GM19351 (cell line): ENCODE measurements around the gene TRPV2.

Experiments
- ATAC-seq: cut with Tn5 transposase; IDR thresholded peaks from one replicate; pipeline ENCODE4 v1.9.1; 2021; ENCODE audit warnings: mild to moderate bottlenecking, moderate library complexity; ENCODE audit not compliant: unreplicated experiment

Gene TRPV2

GRCh38 chr17:16473044-16474011 lies 58.0 kb downstream of the TRPV2 start:
- ATAC-seq = no peak

- ATAC-seq = no peak
Measured at GRCh38 chr17:16474012-16474725, 58.8 kb downstream of the TRPV2 start.

- ATAC-seq = no peak
Measured at GRCh38 chr17:16475179-16475704, 59.9 kb downstream of the TRPV2 start.

- no peak for ATAC-seq
Measured at GRCh38 chr17:16477255-16477654, 61.9 kb downstream of the TRPV2 start.

GRCh38 chr17:16477666-16478065 lies 62.3 kb downstream of the TRPV2 start:
- ATAC-seq = no peak

DNA sequence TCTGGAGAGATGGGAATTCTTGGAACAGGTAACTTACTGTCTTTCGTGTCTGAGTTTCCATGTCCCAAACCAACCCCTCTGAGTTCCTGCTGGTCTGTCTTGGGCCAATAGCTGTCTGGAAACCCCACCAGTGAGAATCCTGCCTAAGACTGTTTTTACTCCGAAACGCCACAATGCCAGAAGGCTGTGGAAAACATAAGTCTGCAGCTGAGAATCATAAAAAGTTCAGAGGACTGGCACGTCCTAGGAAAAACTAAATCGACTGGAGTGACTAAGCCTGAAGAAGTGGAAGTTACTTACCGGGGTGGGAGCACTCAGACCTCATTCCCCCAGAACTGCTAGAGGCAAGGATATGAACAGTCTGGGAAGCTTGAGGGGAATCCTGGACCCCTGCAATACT lies 63.3 kb downstream of the TRPV2 start:
- no peak for ATAC-seq

GRCh38 chr17:16479264-16479663 lies 63.9 kb downstream of the TRPV2 start:
- ATAC-seq = no peak

- ATAC-seq = no peak
Measured at GRCh38 chr17:16480995-16481394, 65.6 kb downstream of the TRPV2 start.

DNA sequence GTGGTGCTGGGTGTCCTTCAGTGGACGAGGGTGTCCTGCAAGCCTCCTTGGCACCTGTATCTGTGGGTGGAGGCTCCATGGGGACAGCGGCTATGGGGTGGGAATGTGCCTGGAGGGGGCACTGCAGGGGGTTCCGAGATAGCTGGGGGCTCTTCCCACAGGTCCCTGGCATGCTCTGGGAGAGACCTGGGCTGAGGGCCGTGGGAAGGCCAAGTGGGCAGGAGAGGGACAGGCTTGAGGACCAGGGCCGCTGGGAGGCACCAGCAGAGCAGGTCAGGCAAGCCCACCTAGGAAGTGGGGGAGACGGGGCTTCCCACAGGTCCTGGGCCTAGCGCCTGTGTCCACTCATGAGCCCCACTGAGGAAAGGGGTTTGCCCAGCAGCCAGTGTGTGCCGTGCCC lies 66.9 kb downstream of the TRPV2 start:
- ATAC-seq = no peak

DNA sequence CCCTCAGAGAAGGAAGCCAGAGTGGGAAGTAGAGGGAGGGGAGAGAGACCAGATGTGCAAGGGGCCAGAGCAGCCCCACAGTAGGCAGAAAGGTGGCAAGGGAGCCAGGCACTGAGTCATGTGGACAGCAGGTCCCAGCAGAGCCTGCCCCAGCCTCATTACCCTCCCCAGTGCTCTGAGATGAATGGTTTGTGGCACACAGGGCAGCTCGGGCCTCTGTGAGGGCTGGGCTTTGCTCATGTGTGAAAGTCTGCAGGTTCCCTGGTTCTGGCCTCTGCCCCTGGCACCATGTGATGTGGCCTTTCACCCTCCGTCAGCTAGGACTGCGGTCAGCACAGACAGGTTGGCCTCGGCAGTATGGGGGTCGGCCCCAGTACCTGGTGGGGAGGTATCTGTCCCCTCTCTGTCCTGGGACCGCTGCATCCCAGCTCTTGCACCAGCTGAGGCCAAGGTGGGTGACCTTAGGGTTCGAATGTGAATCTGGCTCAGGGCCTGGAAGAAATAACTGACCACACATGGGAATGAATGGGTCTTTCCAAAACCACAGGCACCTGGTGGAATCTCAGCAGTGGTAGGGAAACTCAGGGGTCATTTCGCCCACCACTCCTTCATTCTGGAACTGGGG lies 67.8 kb downstream of the TRPV2 start:
- no peak for ATAC-seq

DNA sequence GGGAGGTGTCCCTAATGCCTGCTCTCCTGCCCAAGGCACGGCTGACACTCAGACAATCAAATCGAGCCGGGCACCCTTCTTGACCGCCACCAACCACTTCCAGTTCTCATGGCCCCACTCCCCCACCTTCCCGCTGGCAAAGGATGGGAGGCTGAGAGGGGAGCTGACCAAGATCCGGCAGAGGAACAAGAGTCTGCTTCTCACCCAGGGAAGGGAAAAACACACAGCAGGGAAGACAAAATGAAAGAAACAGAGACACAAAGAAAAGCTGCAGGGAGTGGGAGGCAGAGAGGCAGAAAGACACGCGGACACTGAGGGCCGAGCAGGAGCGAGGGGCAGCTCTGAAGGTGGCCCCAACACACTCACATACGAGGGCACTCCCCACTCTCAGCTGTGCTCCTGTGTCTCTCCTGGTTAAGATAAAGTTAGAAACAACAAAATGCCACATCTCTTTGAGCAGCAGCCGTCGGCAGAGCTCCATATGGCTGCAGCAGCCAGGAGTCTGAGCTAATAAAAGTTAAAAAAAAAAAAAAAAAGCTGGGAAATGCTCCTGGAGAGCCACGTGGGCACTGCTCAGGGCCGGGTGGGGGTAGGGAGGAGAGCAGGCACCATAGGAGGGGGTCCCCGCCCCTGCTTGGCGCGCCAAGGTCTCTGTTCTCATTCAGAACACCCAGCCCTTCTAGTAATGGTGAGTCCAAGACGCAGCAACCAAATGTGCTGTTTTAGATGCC lies 69.2 kb downstream of the TRPV2 start:
- no peak for ATAC-seq
